NCI-H2107 treated with DMSO at 0.1 percent for 48 hours (cell line): ENCODE results near the gene TPRA1.
"Not testable (repeated sequence)": the region's sequence is repeated elsewhere in the genome, so short reads cannot be mapped to it uniquely, and the experiment has no call there.

Experiments
- DNase-seq: peaks from one replicate; lab custom pipeline; 2025; ENCODE audit not compliant: unreplicated experiment; lab: John Stamatoyannopoulos, UW

Gene TPRA1

GRCh38 chr3:127616836-127617605 is 26.5 kb upstream of the TPRA1 start:
- DNase-seq = no peak

GRCh38 chr3:127615631-127616305 is 25.2 kb upstream of the TPRA1 start:
- DNase-seq = no peak

GRCh38 chr3:127614928-127615589 is 24.5 kb upstream of the TPRA1 start:
- DNase-seq = no peak

- no peak for DNase-seq
Measured at GRCh38 chr3:127613406-127613805, 22.9 kb upstream of the TPRA1 start.

- DNase-seq = no peak
Measured at GRCh38 chr3:127612966-127613365, 22.4 kb upstream of the TPRA1 start.

GRCh38 chr3:127611251-127611650 is 20.7 kb upstream of the TPRA1 start:
- DNase-seq = no peak

- DNase-seq = no peak
Measured at GRCh38 chr3:127610105-127610504, 19.6 kb upstream of the TPRA1 start.

GRCh38 chr3:127608362-127608718 is 17.8 kb upstream of the TPRA1 start:
- no peak for DNase-seq

- DNase-seq = no peak
Measured at GRCh38 chr3:127607675-127608361, 17.3 kb upstream of the TPRA1 start.

GRCh38 chr3:127606981-127607595 is 16.6 kb upstream of the TPRA1 start:
- no peak for DNase-seq

GRCh38 chr3:127606086-127606805 is 15.7 kb upstream of the TPRA1 start:
- no peak for DNase-seq

GRCh38 chr3:127605547-127605946 is 15.0 kb upstream of the TPRA1 start:
- not testable (repeated sequence) for DNase-seq

GRCh38 chr3:127604546-127605165 is 14.1 kb upstream of the TPRA1 start:
- no peak for DNase-seq

- no peak for DNase-seq
Measured at GRCh38 chr3:127604035-127604434, 13.5 kb upstream of the TPRA1 start.

- DNase-seq = no peak
Measured at GRCh38 chr3:127600749-127601456, 10.4 kb upstream of the TPRA1 start.

GRCh38 chr3:127598841-127599570 is 8.5 kb upstream of the TPRA1 start:
- peak; percentile 40 for DNase-seq

GRCh38 chr3:127597020-127597771 is 6.7 kb upstream of the TPRA1 start:
- DNase-seq = no peak

- no peak for DNase-seq
Measured at GRCh38 chr3:127595303-127595702, 4.8 kb upstream of the TPRA1 start.
